Astrocyte (in vitro differentiated cells and primary cell): ENCODE measurements around the gene UBE2D2. TPM values are rescaled to one million over a fixed set of nuclear protein-coding genes. Genes with fewer than 3 reads are reported as not detected.
"Not testable (repeated sequence)": the region's sequence is repeated elsewhere in the genome, so short reads cannot be mapped to it uniquely, and the experiment has no call there.

Source experiments
- DNase-seq: peaks from one replicate; pipeline ENCODE4 v3.0.0-alpha.2; 2010; ENCODE audit warnings: low read depth
- FAIRE-seq: peaks from 2 replicates; lab custom pipeline; 2011; peaks lifted over from hg19 to GRCh38; lab: Jason Lieb, UNC
- H2AFZ ChIP-seq: 2 replicates; pipeline ENCODE4 v1.6.0; 2012; ENCODE audit warnings: low read depth, low read length, inconsistent platforms
- H3K27ac ChIP-seq: 2 replicates; pipeline ENCODE4 v1.5.1; 2011; ENCODE audit warnings: low read depth, low read length, inconsistent platforms
- H3K27me3 ChIP-seq: 2 replicates; pipeline ENCODE4 v1.6.0; 2011; ENCODE audit warnings: low read length, inconsistent platforms; ENCODE audit not compliant: insufficient read depth
- H3K36me3 ChIP-seq: 2 replicates; pipeline ENCODE4 v1.5.1; 2011; ENCODE audit warnings: low read length, inconsistent platforms; ENCODE audit not compliant: insufficient read depth
- H3K4me1 ChIP-seq: 2 replicates; pipeline ENCODE4 v1.5.1; 2011; ENCODE audit warnings: low read length, inconsistent platforms; ENCODE audit not compliant: insufficient read depth
- H3K4me2 ChIP-seq: 2 replicates; pipeline ENCODE4 v1.6.0; 2012; ENCODE audit warnings: low read length, inconsistent platforms
- H3K4me3 ChIP-seq: 2 replicates; pipeline ENCODE4 v1.5.1; 2011; ENCODE audit warnings: low read depth, mild to moderate bottlenecking, low read length, inconsistent platforms; ENCODE audit not compliant: insufficient read depth
- H3K79me2 ChIP-seq: 2 replicates; pipeline ENCODE4 v1.6.0; 2012; ENCODE audit warnings: mild to moderate bottlenecking, low read length, inconsistent platforms; ENCODE audit not compliant: insufficient read depth
- H3K9ac ChIP-seq: 2 replicates; pipeline ENCODE4 v1.6.0; 2012; ENCODE audit warnings: mild to moderate bottlenecking, low read length, inconsistent platforms
- H3K9me3 ChIP-seq: 2 replicates; pipeline ENCODE4 v1.5.1; 2012; ENCODE audit warnings: low read depth, mild to moderate bottlenecking, low read length, inconsistent platforms; ENCODE audit not compliant: insufficient read depth
- H4K20me1 ChIP-seq: 2 replicates; pipeline ENCODE4 v1.6.0; 2012; ENCODE audit warnings: low read length, inconsistent platforms; ENCODE audit not compliant: insufficient read depth
- H3K27ac Mint-ChIP-seq: one replicate; pipeline ENCODE4 v1.8.0; 2021; ENCODE audit warnings: mild to moderate bottlenecking, mixed read lengths; ENCODE audit not compliant: unreplicated experiment
- H3K27me3 Mint-ChIP-seq: one replicate; pipeline ENCODE4 v1.8.0; 2021; ENCODE audit warnings: low read depth, mixed read lengths; ENCODE audit not compliant: unreplicated experiment
- H3K36me3 Mint-ChIP-seq: one replicate; pipeline ENCODE4 v1.8.0; 2021; ENCODE audit warnings: low read depth, mixed read lengths; ENCODE audit not compliant: unreplicated experiment
- H3K4me1 Mint-ChIP-seq: one replicate; pipeline ENCODE4 v1.8.0; 2021; ENCODE audit warnings: low read depth, mixed read lengths; ENCODE audit not compliant: unreplicated experiment
- H3K4me3 Mint-ChIP-seq: one replicate; pipeline ENCODE4 v1.8.0; 2021; ENCODE audit warnings: mild to moderate bottlenecking, moderate library complexity, mixed read lengths; ENCODE audit not compliant: unreplicated experiment
- H3K9me3 Mint-ChIP-seq: one replicate; pipeline ENCODE4 v1.8.0; 2021; ENCODE audit warnings: mild to moderate bottlenecking, mixed read lengths; ENCODE audit not compliant: unreplicated experiment
- CTCF ChIP-seq: IDR thresholded peaks from 2 replicates; pipeline ENCODE4 v1.5.1; 2011; ENCODE audit warnings: low read depth, mild to moderate bottlenecking, inconsistent platforms, low read length, moderate library complexity; ENCODE audit not compliant: insufficient read depth
- EZH2 ChIP-seq: IDR thresholded peaks from 2 replicates; pipeline ENCODE4 v1.6.1; 2012; ENCODE audit warnings: mild to moderate bottlenecking, low read length, inconsistent platforms; ENCODE audit not compliant: insufficient read depth
- total RNA-seq: library from RNA; stranded (reverse); gene quantifications from 2 replicates; pipeline ENCODE4 v1.2.1, GENCODE V29; 2021

The UBE2D2 gene
- total RNA-seq, 1 donor from 2014 or later = 169 TPM

DNA sequence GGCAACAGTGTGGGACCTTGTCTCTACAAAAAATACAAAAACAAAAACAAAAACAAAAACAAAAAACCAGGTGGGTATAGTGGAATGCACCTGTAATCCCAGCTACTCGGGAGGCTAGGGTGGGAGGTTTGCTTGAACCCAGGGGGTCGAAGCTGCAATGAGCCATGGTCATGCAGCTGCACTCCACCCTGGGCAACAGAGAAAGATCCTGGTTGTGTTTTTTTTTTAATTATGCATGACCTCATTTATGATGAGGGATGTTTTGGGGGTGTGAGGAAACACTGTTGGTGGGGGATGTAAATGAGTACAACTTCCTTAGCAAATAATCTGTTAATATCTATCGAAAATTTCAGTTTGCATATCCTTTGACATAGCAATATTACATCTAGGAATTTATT lies 29.4 kb upstream of the UBE2D2 start:
- Mint-ChIP-seq H3K27me3 (no peaks in the 10 kb centered on the region), H3K36me3 (no peaks in the 10 kb centered on the region), H3K9me3 (peaks cover 13% of the 10 kb centered on the region), H3K27ac (no peak overlapping the region), H3K4me1 (no peaks in the 10 kb centered on the region), H3K4me3 (no peak overlapping the region)
- Histone ChIP-seq H3K36me3 (no peaks in the 10 kb centered on the region), H3K4me1 (no peaks in the 10 kb centered on the region), H3K27me3 (no peaks in the 10 kb centered on the region), H3K27ac (no peak overlapping the region), H3K9ac (no peak overlapping the region), H2AFZ (no peak overlapping the region), H3K4me3 (no peak overlapping the region), H3K4me2 (no peak overlapping the region), H3K9me3 (no peaks in the 10 kb centered on the region), H3K79me2 (no peaks in the 10 kb centered on the region), H4K20me1 (no peaks in the 10 kb centered on the region)
- FAIRE-seq = no peak
- DNase-seq = no peak
- TF ChIP-seq EZH2 (no peak), CTCF (no peak)

DNA sequence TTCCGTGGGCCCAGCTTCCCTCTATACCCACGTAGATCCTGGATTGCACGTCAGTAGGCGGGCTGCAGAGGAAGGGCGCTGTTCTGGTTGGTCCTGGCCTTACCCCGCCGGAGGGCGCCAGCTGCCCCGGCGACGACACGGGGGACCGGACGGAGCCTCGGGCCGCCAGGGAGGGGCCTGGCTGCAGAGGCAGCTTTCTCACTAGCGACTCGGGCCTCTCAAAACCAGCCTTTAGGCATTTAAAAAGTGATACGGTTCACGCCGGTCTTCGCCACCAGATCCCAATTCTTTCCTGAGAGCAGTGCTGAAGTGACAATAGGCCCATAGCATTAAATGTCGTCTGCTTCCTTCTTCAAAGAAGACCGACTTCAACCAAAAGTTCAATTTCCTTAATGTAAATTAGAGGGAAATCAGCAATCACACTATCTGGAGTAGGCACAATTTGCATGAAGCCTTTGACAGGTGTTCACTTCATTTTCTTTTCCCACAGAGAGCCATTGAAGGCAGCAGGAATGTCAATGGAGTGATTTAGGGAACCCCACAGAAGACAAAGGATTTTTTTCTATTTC lies 17.6 kb upstream of the UBE2D2 start:
- Histone ChIP-seq H3K4me2 (peak overlapping the region; percentile 74), H3K9ac (no peak overlapping the region), H3K79me2 (no peaks in the 10 kb centered on the region), H3K4me3 (no peak overlapping the region), H2AFZ (peak overlapping the region; percentile 90), H3K9me3 (no peaks in the 10 kb centered on the region), H3K36me3 (no peaks in the 10 kb centered on the region), H3K27ac (no peak overlapping the region), H3K4me1 (no peaks in the 10 kb centered on the region), H3K27me3 (no peaks in the 10 kb centered on the region), H4K20me1 (no peaks in the 10 kb centered on the region)
- no peak for FAIRE-seq
- Mint-ChIP-seq H3K4me1 (peaks cover 3% of the 10 kb centered on the region), H3K36me3 (peaks cover 2% of the 10 kb centered on the region), H3K27me3 (no peaks in the 10 kb centered on the region), H3K27ac (no peak overlapping the region), H3K9me3 (peaks cover 5% of the 10 kb centered on the region), H3K4me3 (no peak overlapping the region)
- TF ChIP-seq EZH2 = no peak
- TF ChIP-seq CTCF = no peak
- DNase-seq = peak; percentile 18

DNA sequence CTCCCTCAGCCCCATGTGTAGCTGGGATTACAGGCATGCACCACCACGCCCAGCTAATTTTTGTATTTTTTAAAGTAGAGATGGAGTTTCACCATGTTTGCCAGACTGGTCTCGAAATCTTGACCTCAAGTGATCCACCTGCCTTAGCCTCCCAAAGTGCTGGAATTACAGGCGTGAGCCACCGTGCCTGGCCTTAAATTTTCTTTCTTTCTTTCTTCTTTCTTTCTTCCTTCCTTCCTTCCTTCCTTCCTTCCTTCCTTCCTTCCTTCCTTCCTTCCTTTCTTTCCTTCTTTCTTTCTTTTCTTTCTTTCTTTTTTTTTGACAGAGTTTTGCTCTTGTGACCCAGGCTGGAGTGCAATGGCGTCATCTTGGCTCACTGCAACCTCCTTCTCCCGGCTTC lies 14.5 kb upstream of the UBE2D2 start:
- H3K9ac ChIP-seq, H3K27me3 Mint-ChIP-seq, H3K9me3 ChIP-seq: not testable (repeated sequence)

More for the DNA sequence above, 14.5 kb upstream of the UBE2D2 start:
- not testable (repeated sequence) for H3K36me3 ChIP-seq, H3K4me3 ChIP-seq, H3K4me3 Mint-ChIP-seq, FAIRE-seq, H2AFZ ChIP-seq, DNase-seq, H3K4me1 Mint-ChIP-seq, H4K20me1 ChIP-seq, H3K4me2 ChIP-seq, H3K36me3 Mint-ChIP-seq, H3K79me2 ChIP-seq, H3K4me1 ChIP-seq, H3K27ac ChIP-seq, H3K27me3 ChIP-seq, H3K27ac Mint-ChIP-seq
- peaks cover 11% of the 10 kb centered on the region for H3K9me3 Mint-ChIP-seq
